ENCODE results near the gene PCDHB15. TPM values are rescaled to one million over a fixed set of nuclear protein-coding genes. Genes with fewer than 3 reads are reported as not detected.

The PCDHB15 gene
- total and polyA plus RNA-seq, 9 donors: 3.4 to 17.0 (median 8.5) TPM

- Histone ChIP-seq H3K4me1 (ENCODE audit: insufficient read depth) (no peaks in the 10 kb centered on the region), H3K4me3 (no peak overlapping the region), H3K27ac (no peak overlapping the region), H3K9me3 (peaks cover 10 to 28% of the 10 kb centered on the region in 2 donors), H3K27me3 (no peaks in the 10 kb centered on the region), H3K36me3 (no peaks in the 10 kb centered on the region)
- intact Hi-C loops (cut with DNase I): no loop called here
- DNase-seq: no peak
- TF ChIP-seq POLR2A (IDR thresholded peaks at IDR 0.05) (no peak), EP300 (IDR thresholded peaks at IDR 0.05) (no peak)
These were observed 5.4 kb downstream of the PCDHB15 start for GRCh38 chr5:141250576-141250975.

DNA sequence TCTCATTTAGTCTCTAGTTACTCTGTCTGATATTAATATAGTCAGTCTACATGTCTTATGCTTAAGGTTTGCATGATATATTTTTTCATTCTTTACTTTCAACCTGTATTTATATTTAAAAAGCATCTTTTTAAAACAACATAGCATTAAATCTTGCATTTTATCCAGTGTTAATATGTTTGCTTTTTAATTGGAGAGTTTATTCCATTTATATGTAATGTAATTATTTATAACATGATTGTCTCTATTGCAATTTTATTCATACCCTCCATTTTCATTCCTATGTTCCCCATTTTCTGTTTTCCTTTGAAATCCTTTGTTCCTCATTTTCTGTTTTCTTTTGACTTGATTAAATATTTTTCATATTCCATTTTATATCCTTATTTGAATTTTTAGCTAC lies 13.3 kb downstream of the PCDHB15 start:
- no peaks in the 10 kb centered on the region for H3K4me1 ChIP-seq (ENCODE audit: insufficient read depth)
- intact Hi-C loops (cut with DNase I): no loop called here
- H3K9me3 ChIP-seq: peaks cover 4 to 35% of the 10 kb centered on the region in 2 donors
- H3K27me3 ChIP-seq: no peaks in the 10 kb centered on the region
- TF ChIP-seq POLR2A (IDR thresholded peaks at IDR 0.05) (no peak), EP300 (IDR thresholded peaks at IDR 0.05) (no peak)
- TF ChIP-seq, protein P1, sequence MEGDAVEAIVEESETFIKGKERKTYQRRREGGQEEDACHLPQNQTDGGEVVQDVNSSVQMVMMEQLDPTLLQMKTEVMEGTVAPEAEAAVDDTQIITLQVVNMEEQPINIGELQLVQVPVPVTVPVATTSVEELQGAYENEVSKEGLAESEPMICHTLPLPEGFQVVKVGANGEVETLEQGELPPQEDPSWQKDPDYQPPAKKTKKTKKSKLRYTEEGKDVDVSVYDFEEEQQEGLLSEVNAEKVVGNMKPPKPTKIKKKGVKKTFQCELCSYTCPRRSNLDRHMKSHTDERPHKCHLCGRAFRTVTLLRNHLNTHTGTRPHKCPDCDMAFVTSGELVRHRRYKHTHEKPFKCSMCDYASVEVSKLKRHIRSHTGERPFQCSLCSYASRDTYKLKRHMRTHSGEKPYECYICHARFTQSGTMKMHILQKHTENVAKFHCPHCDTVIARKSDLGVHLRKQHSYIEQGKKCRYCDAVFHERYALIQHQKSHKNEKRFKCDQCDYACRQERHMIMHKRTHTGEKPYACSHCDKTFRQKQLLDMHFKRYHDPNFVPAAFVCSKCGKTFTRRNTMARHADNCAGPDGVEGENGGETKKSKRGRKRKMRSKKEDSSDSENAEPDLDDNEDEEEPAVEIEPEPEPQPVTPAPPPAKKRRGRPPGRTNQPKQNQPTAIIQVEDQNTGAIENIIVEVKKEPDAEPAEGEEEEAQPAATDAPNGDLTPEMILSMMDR (IDR thresholded peaks at IDR 0.05): no peak
- no peak for DNase-seq
- H3K36me3 ChIP-seq: no peaks in the 10 kb centered on the region
- no peak overlapping the region for H3K4me3 ChIP-seq
- H3K27ac ChIP-seq: no peak overlapping the region

DNA sequence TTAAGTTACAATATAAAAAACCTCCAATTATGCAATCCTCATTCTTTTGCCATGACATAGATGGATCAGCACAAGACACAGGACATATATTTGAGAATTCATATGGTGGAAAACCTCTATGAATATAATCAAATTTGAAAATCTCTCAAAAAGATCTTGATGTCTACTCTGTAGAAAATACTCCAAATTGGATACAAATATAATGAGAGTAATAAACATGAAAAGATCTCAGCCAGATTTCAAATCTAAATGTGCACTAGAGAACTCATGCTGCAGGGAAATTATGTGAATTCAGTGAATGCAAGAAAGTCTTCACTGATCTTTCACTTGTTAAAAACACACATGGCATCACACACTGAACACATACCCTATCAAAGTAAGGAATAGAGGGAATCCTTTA lies 13.8 kb downstream of the PCDHB15 start:
- intact Hi-C loops (cut with DNase I): no loop called here
- Histone ChIP-seq H3K36me3 (no peaks in the 10 kb centered on the region), H3K4me1 (ENCODE audit: insufficient read depth) (no peaks in the 10 kb centered on the region), H3K27ac (no peak overlapping the region), H3K27me3 (no peaks in the 10 kb centered on the region), H3K4me3 (no peak overlapping the region), H3K9me3 (peaks cover 4 to 39% of the 10 kb centered on the region in 2 donors)
- TF ChIP-seq EP300 (IDR thresholded peaks at IDR 0.05) (no peak), POLR2A (IDR thresholded peaks at IDR 0.05) (no peak)
- TF ChIP-seq, protein P1 (IDR thresholded peaks at IDR 0.05): no peak
- no peak for DNase-seq

DNA sequence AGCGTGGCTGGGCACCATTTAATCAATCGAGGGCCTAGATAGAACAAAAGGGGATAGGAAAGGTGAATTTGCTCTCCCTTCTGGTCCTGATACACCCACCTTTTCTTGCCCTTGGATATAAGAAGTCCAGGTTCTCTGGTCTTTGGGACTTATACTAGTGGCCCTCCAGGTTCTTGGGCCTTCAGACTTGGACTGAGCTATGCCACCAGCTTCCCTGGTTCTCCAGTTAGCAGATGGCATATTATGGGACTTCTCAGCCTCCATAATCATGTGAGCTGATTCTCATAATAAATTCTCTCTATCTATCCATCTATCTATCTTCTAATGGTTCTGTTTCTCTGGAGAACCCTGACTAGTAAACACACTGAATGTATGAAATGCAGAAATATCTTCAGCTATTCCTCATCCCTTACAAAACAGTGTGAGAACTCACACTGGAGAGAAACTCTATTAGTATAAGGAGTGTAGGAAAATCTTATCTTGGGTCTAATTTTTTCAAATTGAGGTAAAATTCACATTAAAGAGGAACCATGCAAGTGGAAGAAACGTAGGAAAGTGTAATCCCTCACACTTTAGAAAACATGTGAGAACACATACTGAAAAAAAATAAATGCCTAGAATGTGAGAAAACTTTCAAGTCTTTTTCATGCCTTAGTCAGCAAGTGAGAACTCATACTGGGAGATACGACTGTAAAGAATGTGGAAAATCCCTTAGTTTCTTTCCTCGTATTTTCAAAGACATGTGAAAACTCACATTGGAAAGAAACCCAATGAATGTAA lies 15.5 kb downstream of the PCDHB15 start:
- H3K27me3 ChIP-seq: no peaks in the 10 kb centered on the region
- 62 to 69% (median 63%) methylated on average over 5 of the region's 5 CpGs for WGBS, 3 donors
- H3K4me1 ChIP-seq (ENCODE audit: insufficient read depth): no peaks in the 10 kb centered on the region
- peaks cover 9 to 41% of the 10 kb centered on the region in 2 donors for H3K9me3 ChIP-seq
- intact Hi-C loops (cut with DNase I): no loop called here
- H3K36me3 ChIP-seq: no peaks in the 10 kb centered on the region
- no peak overlapping the region for H3K27ac ChIP-seq
- TF ChIP-seq POLR2A (IDR thresholded peaks at IDR 0.05) (no peak), EP300 (IDR thresholded peaks at IDR 0.05) (no peak)
- TF ChIP-seq, protein P1 (IDR thresholded peaks at IDR 0.05): no peak
- DNase-seq: no peak
- no peak overlapping the region for H3K4me3 ChIP-seq

- Histone ChIP-seq H3K36me3 (no peaks in the 10 kb centered on the region), H3K9me3 (peaks cover 9 to 46% of the 10 kb centered on the region in 2 donors), H3K27me3 (no peaks in the 10 kb centered on the region), H3K4me1 (ENCODE audit: insufficient read depth) (no peaks in the 10 kb centered on the region), H3K4me3 (no peak overlapping the region), H3K27ac (no peak overlapping the region)
- DNase-seq: no peak
- intact Hi-C loops (cut with DNase I): no loop called here
- 62 to 71% (median 70%) methylated on average over 1 of the region's 1 CpG for WGBS, 3 donors
- TF ChIP-seq EP300 (IDR thresholded peaks at IDR 0.05) (no peak), POLR2A (IDR thresholded peaks at IDR 0.05) (no peak)
- TF ChIP-seq, protein P1 (IDR thresholded peaks at IDR 0.05): no peak
These were observed 16.0 kb downstream of the PCDHB15 start for GRCh38 chr5:141261238-141261546.
